HepG2 (cell line): ENCODE results near the gene TRAF4. TPM values are rescaled to one million over a fixed set of nuclear protein-coding genes. Genes with fewer than 3 reads are reported as not detected.

Experiments used
- CENPX ChIP-seq: sonication (generic); formaldehyde crosslinking; IDR thresholded peaks from 2 replicates; pipeline ENCODE4 v1.9.0; 2021; ENCODE audit warnings: mild to moderate bottlenecking, missing genetic modification reagents, moderate library complexity
- FOXA1 ChIP-seq, 2 experiments: fragments of 450-650 bp in 1 of 2; sonication (generic) in 1 of 2; formaldehyde crosslinking in 1 of 2; IDR thresholded peaks; 2 replicates each; pipeline versions ENCODE4 v1.4.0 to v1.6.1; 2016 to 2020; ENCODE audit warnings: missing genetic modification reagents in 1 of 2
- KDM5A ChIP-seq: fragments of 200-600 bp; sonication (generic); IDR thresholded peaks from 2 replicates; pipeline ENCODE4 v1.7.0; 2018; ENCODE audit warnings: antibody characterized with exemption, mild to moderate bottlenecking, low read length, borderline replicate concordance
- KLF15 ChIP-seq: sonication (generic); formaldehyde crosslinking; IDR thresholded peaks from 2 replicates; pipeline ENCODE4 v1.8.1; 2023; ENCODE audit warnings: borderline replicate concordance, mild to moderate bottlenecking, inconsistent platforms, missing genetic modification reagents, mixed read lengths
- MATR3 ChIP-seq: sonication (generic); formaldehyde crosslinking; IDR thresholded peaks from 2 replicates; pipeline ENCODE4 v1.4.0; 2020; ENCODE audit warnings: missing genetic modification reagents
- NFE2L1 ChIP-seq: sonication (generic); formaldehyde crosslinking; IDR thresholded peaks from 2 replicates; pipeline ENCODE4 v1.4.0; 2020; ENCODE audit warnings: missing genetic modification reagents, mild to moderate bottlenecking, borderline replicate concordance
- RAD21 ChIP-seq: fragments of 450-650 bp; formaldehyde crosslinking; IDR thresholded peaks from 2 replicates; pipeline ENCODE4 v1.5.0; 2020; ENCODE audit warnings: mild to moderate bottlenecking
- RAD51 ChIP-seq: fragments of 450-650 bp; IDR thresholded peaks from 2 replicates; pipeline ENCODE4 v1.6.1; 2016; ENCODE audit warnings: borderline replicate concordance
- RARG ChIP-seq: sonication (generic); formaldehyde crosslinking; IDR thresholded peaks from 2 replicates; pipeline ENCODE4 v1.4.0; 2020; ENCODE audit warnings: low read depth, mild to moderate bottlenecking, missing genetic modification reagents
- SMAD3 ChIP-seq: sonication (generic); formaldehyde crosslinking; IDR thresholded peaks from 2 replicates; pipeline ENCODE4 v1.4.0; 2020; ENCODE audit warnings: missing genetic modification reagents
- SOX5 ChIP-seq: IDR thresholded peaks from 2 replicates; pipeline ENCODE4 v1.6.1; 2016; ENCODE audit warnings: borderline replicate concordance
- TAF15 ChIP-seq: fragments of 200-400 bp; formaldehyde crosslinking; IDR thresholded peaks from one replicate; pipeline ENCODE4 v1.6.1; 2018; ENCODE audit warnings: mild to moderate bottlenecking, low read depth, low read length; ENCODE audit not compliant: poor library complexity, severe bottlenecking
- TFAP4 ChIP-seq: sonication (generic); IDR thresholded peaks from 2 replicates; pipeline ENCODE4 v1.6.1; 2016; ENCODE audit warnings: low read depth, borderline replicate concordance
- TIGD3 ChIP-seq: sonication (generic); formaldehyde crosslinking; IDR thresholded peaks from 2 replicates; pipeline ENCODE4 v1.5.1; 2020; ENCODE audit warnings: mild to moderate bottlenecking, missing genetic modification reagents, borderline replicate concordance
- TP53 ChIP-seq: sonication (generic); formaldehyde crosslinking; conservative IDR thresholded peaks from 2 replicates; pipeline ENCODE4 v1.4.0; 2020; ENCODE audit warnings: missing genetic modification reagents
- TRAFD1 ChIP-seq: sonication (generic); formaldehyde crosslinking; IDR thresholded peaks from 2 replicates; pipeline ENCODE4 v1.5.1; 2020; ENCODE audit warnings: missing genetic modification reagents, mild to moderate bottlenecking, borderline replicate concordance
- YEATS4 ChIP-seq: sonication (generic); formaldehyde crosslinking; IDR thresholded peaks from 2 replicates; pipeline ENCODE4 v1.4.0; 2020; ENCODE audit warnings: missing genetic modification reagents, borderline replicate concordance
- ZBTB14 ChIP-seq: sonication (generic); formaldehyde crosslinking; IDR thresholded peaks from 2 replicates; pipeline ENCODE4 v1.4.0; 2020; ENCODE audit warnings: missing genetic modification reagents
- ZMYM4 ChIP-seq: sonication (generic); formaldehyde crosslinking; IDR thresholded peaks from 2 replicates; pipeline ENCODE4 v1.8.1; 2023; ENCODE audit warnings: mild to moderate bottlenecking, missing genetic modification reagents
- ZNF530 ChIP-seq: sonication (generic); formaldehyde crosslinking; IDR thresholded peaks from 2 replicates; pipeline ENCODE4 v1.5.0; 2020; ENCODE audit warnings: low read depth, mild to moderate bottlenecking, missing genetic modification reagents
- ZNF547 ChIP-seq: sonication (generic); formaldehyde crosslinking; IDR thresholded peaks from 2 replicates; pipeline ENCODE4 v1.5.1; 2020; ENCODE audit warnings: mild to moderate bottlenecking, missing genetic modification reagents
- ZNF615 ChIP-seq: sonication (generic); formaldehyde crosslinking; IDR thresholded peaks from 2 replicates; pipeline ENCODE4 v1.5.0; 2020; ENCODE audit warnings: mild to moderate bottlenecking, missing genetic modification reagents, borderline replicate concordance
- ZNF652 ChIP-seq: IDR thresholded peaks from 2 replicates; pipeline ENCODE4 v1.6.1; 2016; ENCODE audit warnings: low read depth, borderline replicate concordance
- ZNF703 ChIP-seq: sonication (generic); formaldehyde crosslinking; IDR thresholded peaks from 2 replicates; pipeline ENCODE4 v1.5.1; 2020; ENCODE audit warnings: missing genetic modification reagents, mild to moderate bottlenecking, moderate library complexity, borderline replicate concordance
- polyA plus RNA-seq, 8 experiments: library from polyadenylated mRNA; depleted of rRNA in 3 of 8; stranded (reverse) in 7 of 8; unstranded in 1 of 8; fragments of >200 nt; fragmentation: Illumina TruSeq in 4 of 8; extraction: Trizol in 4 of 8; gene quantifications; 2 replicates each; pipeline versions ENCODE4 v1.2.1 to v1.2.3, GENCODE V29; 2011 to 2016; ENCODE audit warnings: low read depth in 4 of 8, missing spikeins in 1 of 8, mixed read lengths in 1 of 8; ENCODE audit not compliant: insufficient read depth in 1 of 8
- total RNA-seq, 5 experiments: library from RNA; depleted of rRNA; stranded (reverse); fragments of >200 nt; fragmentation: Illumina TruSeq; extraction: Trizol; gene quantifications; 2 replicates each; pipeline ENCODE4 v1.2.3, GENCODE V29; 2016; ENCODE audit warnings: low read depth in 1 of 5

Gene TRAF4
- total and polyA plus RNA-seq, 2 of the 13 experiments (the other 11 are each of a cell fraction or from before 2014, with no cell fraction given), result 86.0 to 89.9 TPM

- no peak for TF ChIP-seq TIGD3 (CRISPR knock-in tag)
- TF ChIP-seq ZBTB14 (CRISPR knock-in tag), result peak; percentile 33; the same call in 1 of the 2 replicates
- TF ChIP-seq ZMYM4, result no peak; the same call in 1 of the 2 replicates
- no peak; the same call in 1 of the 2 replicates for TF ChIP-seq NFE2L1 (CRISPR knock-in tag)
- TF ChIP-seq KLF15, result no peak; the same call in 1 of the 2 replicates
- no peak for TF ChIP-seq ZNF652 (CRISPR knock-in tag)
- TF ChIP-seq ZNF615 (CRISPR knock-in tag), result no peak
- TF ChIP-seq TRAFD1 (CRISPR knock-in tag), result no peak
- no peak for TF ChIP-seq TFAP4
- TF ChIP-seq YEATS4 (CRISPR knock-in tag), result peak; percentile 61; the same call in 1 of the 2 replicates
- TF ChIP-seq RARG (CRISPR knock-in tag), result no peak
- no peak for TF ChIP-seq SOX5
- no peak for TF ChIP-seq ZNF530
- TF ChIP-seq FOXA1 (IDR thresholded peaks at IDR 0.05), result no peak
- 0 out of 2 replicates have a peak, but pooled peaks have one; percentile 6 for TF ChIP-seq FOXA1 (CRISPR knock-in tag; IDR thresholded peaks at IDR 0.05)
- TF ChIP-seq RAD51, result no peak
- no peak for TF ChIP-seq SMAD3
- TF ChIP-seq TP53 (CRISPR knock-in tag), result peak; percentile 17; the same call in 1 of the 2 replicates
- TF ChIP-seq MATR3 (CRISPR knock-in tag), result no peak
- no peak; the same call in 1 of the 2 replicates for TF ChIP-seq ZNF703
- peak; percentile 87 for TF ChIP-seq ZNF547 (CRISPR knock-in tag)
- no peak for TF ChIP-seq KDM5A
- TF ChIP-seq RAD21 (CRISPR knock-in tag), result peak; percentile 74; the same call in 1 of the 2 replicates
- no peak for TF ChIP-seq CENPX (CRISPR knock-in tag)
- peak; percentile 79 for TF ChIP-seq TAF15
These were observed 32.7 kb upstream of the TRAF4 start (continued) for GRCh38 chr17:28710861-28711722.
